HepG2 (cell line): ENCODE data around the gene IFNA14.

Source experiments
- MYC ChIP-seq: sonication (generic); formaldehyde crosslinking; IDR thresholded peaks from 2 replicates; pipeline ENCODE4 v1.9.0; 2021; ENCODE audit warnings: missing genetic modification reagents, borderline replicate concordance
- ZBTB7A ChIP-seq: sonication (generic); formaldehyde crosslinking; IDR thresholded peaks from 2 replicates; pipeline ENCODE4 v1.8.0; 2022; ENCODE audit warnings: mild to moderate bottlenecking, missing genetic modification reagents
- TF ChIP-seq, protein P1 (sequence below), 2 experiments: IDR thresholded peaks; 2 replicates each; pipeline ENCODE4 v1.6.1; 2011 to 2012; ENCODE audit warnings: low read length in 2 of 2, borderline replicate concordance in 1 of 2, low read depth in 1 of 2, mild to moderate bottlenecking in 1 of 2, moderate library complexity in 1 of 2
- TF ChIP-seq, protein P2 (sequence below): sonication (generic); formaldehyde crosslinking; IDR thresholded peaks from 2 replicates; pipeline ENCODE4 v1.4.0; 2020; ENCODE audit warnings: mild to moderate bottlenecking, missing genetic modification reagents

GRCh38 chr9:21265421-21266189 is 25.8 kb upstream of the IFNA14 start:
- TF ChIP-seq, protein P1, sequence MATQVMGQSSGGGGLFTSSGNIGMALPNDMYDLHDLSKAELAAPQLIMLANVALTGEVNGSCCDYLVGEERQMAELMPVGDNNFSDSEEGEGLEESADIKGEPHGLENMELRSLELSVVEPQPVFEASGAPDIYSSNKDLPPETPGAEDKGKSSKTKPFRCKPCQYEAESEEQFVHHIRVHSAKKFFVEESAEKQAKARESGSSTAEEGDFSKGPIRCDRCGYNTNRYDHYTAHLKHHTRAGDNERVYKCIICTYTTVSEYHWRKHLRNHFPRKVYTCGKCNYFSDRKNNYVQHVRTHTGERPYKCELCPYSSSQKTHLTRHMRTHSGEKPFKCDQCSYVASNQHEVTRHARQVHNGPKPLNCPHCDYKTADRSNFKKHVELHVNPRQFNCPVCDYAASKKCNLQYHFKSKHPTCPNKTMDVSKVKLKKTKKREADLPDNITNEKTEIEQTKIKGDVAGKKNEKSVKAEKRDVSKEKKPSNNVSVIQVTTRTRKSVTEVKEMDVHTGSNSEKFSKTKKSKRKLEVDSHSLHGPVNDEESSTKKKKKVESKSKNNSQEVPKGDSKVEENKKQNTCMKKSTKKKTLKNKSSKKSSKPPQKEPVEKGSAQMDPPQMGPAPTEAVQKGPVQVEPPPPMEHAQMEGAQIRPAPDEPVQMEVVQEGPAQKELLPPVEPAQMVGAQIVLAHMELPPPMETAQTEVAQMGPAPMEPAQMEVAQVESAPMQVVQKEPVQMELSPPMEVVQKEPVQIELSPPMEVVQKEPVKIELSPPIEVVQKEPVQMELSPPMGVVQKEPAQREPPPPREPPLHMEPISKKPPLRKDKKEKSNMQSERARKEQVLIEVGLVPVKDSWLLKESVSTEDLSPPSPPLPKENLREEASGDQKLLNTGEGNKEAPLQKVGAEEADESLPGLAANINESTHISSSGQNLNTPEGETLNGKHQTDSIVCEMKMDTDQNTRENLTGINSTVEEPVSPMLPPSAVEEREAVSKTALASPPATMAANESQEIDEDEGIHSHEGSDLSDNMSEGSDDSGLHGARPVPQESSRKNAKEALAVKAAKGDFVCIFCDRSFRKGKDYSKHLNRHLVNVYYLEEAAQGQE (IDR thresholded peaks at IDR 0.05; ENCODE audit: borderline replicate concordance in 1 of 2, low read depth in 1 of 2, low read length in 2 of 2) = no peak
- TF ChIP-seq MYC (CRISPR knock-in tag) (no peak), ZBTB7A (no peak)
- TF ChIP-seq, protein P2, sequence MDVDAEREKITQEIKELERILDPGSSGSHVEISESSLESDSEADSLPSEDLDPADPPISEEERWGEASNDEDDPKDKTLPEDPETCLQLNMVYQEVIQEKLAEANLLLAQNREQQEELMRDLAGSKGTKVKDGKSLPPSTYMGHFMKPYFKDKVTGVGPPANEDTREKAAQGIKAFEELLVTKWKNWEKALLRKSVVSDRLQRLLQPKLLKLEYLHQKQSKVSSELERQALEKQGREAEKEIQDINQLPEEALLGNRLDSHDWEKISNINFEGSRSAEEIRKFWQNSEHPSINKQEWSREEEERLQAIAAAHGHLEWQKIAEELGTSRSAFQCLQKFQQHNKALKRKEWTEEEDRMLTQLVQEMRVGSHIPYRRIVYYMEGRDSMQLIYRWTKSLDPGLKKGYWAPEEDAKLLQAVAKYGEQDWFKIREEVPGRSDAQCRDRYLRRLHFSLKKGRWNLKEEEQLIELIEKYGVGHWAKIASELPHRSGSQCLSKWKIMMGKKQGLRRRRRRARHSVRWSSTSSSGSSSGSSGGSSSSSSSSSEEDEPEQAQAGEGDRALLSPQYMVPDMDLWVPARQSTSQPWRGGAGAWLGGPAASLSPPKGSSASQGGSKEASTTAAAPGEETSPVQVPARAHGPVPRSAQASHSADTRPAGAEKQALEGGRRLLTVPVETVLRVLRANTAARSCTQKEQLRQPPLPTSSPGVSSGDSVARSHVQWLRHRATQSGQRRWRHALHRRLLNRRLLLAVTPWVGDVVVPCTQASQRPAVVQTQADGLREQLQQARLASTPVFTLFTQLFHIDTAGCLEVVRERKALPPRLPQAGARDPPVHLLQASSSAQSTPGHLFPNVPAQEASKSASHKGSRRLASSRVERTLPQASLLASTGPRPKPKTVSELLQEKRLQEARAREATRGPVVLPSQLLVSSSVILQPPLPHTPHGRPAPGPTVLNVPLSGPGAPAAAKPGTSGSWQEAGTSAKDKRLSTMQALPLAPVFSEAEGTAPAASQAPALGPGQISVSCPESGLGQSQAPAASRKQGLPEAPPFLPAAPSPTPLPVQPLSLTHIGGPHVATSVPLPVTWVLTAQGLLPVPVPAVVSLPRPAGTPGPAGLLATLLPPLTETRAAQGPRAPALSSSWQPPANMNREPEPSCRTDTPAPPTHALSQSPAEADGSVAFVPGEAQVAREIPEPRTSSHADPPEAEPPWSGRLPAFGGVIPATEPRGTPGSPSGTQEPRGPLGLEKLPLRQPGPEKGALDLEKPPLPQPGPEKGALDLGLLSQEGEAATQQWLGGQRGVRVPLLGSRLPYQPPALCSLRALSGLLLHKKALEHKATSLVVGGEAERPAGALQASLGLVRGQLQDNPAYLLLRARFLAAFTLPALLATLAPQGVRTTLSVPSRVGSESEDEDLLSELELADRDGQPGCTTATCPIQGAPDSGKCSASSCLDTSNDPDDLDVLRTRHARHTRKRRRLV = no peak
